GM19025 (cell line): ENCODE data around the gene APOL2.
"Not testable (repeated sequence)": the region's sequence is repeated elsewhere in the genome, so short reads cannot be mapped to it uniquely, and the experiment has no call there.

Experiments
- ATAC-seq: cut with Tn5 transposase; IDR thresholded peaks from one replicate; pipeline ENCODE4 v1.9.1; 2021; ENCODE audit warnings: mild to moderate bottlenecking, low read depth, moderate library complexity; ENCODE audit not compliant: unreplicated experiment

APOL2 gene

DNA sequence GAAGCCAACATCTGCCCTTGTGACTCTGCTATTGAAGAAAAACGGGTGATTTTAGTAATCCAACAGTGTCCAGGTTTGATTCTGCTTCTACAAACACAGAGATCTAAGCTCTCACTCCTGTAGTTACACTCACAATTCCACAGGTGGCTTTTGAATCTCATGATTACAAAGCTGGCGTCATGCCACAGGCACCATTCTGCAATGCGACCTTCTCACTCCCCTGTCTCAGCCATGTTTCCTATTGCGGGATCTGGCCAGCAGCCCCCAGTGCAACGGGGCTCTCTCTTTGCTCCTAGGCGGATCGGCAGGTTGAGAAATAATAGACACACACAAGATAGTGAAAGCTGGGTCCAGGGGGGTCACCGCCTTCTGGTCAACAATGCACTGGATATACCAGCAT is 36.4 kb downstream of the APOL2 start:
- not testable (repeated sequence) for ATAC-seq

- ATAC-seq = no peak
These were observed 37.6 kb downstream of the APOL2 start, which contains the start of gene APOL4 for GRCh38 chr22:36201630-36202319. Gene APOL4 (minus strand): TSS chr22:36201809. CDS start chr22:36201734, 75 bp downstream.

DNA sequence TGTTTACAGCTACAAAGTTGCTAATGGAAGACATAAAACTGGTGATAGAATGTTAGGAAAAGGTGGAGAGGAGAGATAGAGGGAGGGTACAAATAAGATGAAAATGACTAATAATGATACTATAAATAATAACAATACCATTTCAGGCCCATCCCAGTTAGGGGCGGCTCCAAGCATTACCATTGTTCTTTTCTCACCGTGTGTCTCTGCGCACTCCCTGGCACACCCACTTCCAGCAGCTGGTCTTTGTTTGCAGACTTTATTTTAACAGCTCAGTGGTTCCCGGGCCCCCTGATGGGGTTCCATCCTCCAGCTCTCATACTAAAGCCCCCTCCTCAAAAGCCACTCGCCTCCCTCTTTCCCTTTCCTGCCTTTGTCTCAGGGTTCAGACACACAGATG is 38.3 kb downstream of the APOL2 start:
- ATAC-seq = not testable (repeated sequence)

- ATAC-seq = no peak
These were observed 40.3 kb downstream of the APOL2 start for GRCh38 chr22:36199001-36199551.

- no peak for ATAC-seq
These were observed 40.8 kb downstream of the APOL2 start for GRCh38 chr22:36198536-36198935.

GRCh38 chr22:36197514-36198146 is 41.7 kb downstream of the APOL2 start:
- ATAC-seq = no peak

- ATAC-seq = no peak
These were observed 42.3 kb downstream of the APOL2 start for GRCh38 chr22:36197065-36197440.

DNA sequence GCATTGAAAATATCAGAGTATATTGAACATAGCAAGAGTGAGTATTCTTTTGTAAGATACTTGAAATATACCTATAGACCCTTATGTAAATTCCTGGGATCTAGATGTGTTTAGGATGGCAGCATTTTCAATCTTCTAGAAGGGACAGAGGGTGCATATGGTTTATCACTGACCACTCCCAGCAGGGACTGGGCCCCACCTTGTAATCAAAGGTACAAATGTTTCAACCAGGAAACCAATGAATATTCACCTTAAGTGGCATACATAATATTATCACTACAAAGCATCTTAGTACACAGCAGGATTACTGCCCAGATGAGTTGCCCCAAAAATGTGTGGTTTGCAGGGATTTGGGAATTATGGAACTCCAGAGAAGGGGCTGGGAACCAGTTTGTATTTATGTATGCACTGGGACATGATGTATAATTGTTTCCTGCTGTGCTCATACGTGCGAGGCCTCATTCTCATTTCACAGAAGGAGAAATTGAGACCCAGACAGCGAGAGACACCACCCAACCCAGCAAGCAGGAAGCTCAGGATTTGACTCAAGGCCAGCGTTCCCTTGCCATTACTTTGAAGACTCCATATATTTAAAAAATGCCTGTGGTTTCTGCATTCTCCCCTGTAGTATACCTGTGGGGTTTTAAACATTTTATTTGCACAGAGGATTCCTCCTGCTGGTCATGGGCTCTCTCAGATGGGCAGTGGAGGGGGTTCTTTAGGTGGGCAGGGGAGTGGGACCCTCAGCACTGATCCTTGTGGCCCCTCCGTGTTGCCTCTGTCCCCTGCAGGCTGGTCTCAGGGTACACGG is 42.9 kb downstream of the APOL2 start:
- ATAC-seq = no peak

DNA sequence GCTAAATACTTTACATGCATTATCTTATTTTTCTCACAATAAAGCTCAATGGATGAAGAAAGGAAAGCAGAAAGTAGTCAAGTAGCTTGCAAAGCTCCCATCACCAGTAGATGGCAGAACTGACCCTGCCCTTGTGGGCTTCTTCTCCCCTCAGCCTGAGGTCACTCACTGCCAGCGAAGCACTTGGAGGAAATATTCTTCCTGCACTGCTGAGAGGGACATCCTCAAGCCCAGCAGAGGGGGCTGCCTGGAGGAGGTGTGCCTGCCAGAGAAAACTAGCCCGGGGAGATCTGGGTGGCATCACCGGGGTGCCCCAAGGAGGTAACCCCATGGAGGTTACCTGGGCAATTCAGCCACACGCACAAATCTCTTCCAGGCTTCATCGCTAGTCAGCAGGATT is 44.4 kb downstream of the APOL2 start:
- no peak for ATAC-seq

DNA sequence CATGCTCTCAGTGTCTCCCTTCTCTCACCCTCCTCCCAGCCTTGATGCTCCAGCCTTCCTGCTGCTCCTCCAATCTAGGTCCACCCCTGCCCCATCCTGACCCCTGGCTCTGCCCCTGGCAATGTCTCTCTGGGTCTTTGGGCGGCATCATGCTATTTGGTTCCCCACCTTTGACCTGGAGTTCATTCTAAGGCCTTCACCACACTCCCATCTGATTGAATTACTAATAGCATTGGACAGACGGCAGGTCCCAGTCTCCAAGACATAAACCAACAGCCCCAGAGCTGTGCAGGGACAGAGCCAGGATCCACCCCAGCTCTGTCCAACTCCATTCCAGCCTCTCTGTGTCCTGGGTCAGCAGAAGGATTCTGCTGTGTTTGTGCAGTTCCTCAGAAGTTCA is 44.9 kb downstream of the APOL2 start:
- ATAC-seq = no peak

DNA sequence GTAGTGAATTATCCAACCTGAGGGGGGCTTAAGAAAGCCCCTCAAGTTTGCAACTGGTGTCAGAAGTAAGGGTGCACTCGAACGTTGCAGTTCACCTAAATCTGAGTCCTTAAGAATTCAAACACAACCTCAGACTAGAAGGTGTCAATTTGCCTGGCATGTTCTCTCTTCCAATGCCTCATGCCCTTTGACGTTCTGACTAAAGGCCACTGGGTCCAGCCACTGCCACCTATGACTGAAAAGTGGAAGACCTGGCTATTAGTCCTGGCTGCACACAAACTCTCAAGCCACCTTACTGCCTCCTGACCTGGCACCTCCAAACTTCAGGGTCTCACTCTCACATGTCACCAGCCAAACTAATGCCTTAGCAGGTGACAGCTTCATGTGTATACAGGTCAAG is 45.8 kb downstream of the APOL2 start:
- no peak for ATAC-seq

GRCh38 chr22:36193171-36193570 is 46.2 kb downstream of the APOL2 start:
- ATAC-seq = no peak

- ATAC-seq = no peak
These were observed 46.8 kb downstream of the APOL2 start for GRCh38 chr22:36192542-36192941.

DNA sequence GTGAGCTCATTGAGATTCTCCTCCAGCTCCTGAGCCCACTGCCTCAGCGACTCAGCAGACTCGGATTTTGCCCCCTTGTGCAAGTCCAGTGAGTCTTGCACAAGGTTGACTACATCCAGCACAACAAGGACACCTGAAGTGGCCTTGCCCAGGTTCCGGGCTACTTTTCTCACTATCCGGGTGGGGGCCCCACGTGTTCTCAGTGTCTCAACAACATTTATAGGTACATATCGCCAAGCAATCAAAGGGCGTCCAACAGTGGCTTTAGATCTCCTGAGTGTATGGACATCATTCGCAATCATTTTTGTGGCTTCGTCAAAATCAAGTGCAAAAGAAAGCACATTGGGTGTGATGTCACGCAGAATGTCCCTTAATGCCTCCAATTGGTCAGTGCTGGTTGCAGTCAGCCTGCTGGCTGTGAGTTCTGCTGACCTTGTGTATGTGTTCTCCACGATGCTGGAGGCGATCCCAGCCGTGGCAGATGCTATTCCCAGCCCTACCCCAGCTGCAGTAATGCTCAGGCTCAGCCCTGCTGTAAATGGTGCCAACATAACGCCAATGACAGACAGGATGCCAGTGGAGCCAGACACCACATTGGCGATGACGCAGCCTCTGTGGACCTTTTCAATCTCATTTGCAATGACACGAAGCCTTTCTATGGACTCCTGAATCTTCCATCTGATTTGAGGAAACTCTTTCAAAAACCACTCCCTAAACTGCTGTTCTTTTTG is 48.1 kb downstream of the APOL2 start:
- ATAC-seq = no peak

DNA sequence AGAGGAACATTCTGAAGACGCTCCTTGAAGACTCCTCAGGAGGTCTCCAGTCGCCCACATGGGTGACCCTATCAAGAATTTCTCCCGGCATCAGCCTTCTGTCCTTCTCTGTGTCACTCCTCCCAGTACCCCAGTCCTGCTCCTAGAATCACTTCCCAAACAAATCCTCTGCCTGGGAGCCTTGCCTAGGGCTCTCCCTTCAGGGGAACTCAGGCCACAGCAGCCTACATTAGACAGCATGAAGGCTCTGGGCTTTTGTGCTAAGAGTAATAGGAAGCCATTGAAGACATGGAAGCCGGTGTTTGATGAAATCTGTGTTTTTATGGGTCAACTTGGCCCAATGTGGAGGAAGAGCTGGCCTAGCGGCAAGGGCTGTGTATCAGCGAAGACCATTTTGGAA is 51.5 kb downstream of the APOL2 start:
- not testable (repeated sequence) for ATAC-seq

GRCh38 chr22:36185828-36186624 is 53.3 kb downstream of the APOL2 start:
- no peak for ATAC-seq

- no peak for ATAC-seq
These were observed 54.8 kb downstream of the APOL2 start for GRCh38 chr22:36184433-36185025.

- ATAC-seq = no peak
These were observed 55.9 kb downstream of the APOL2 start for GRCh38 chr22:36183446-36183845.

DNA sequence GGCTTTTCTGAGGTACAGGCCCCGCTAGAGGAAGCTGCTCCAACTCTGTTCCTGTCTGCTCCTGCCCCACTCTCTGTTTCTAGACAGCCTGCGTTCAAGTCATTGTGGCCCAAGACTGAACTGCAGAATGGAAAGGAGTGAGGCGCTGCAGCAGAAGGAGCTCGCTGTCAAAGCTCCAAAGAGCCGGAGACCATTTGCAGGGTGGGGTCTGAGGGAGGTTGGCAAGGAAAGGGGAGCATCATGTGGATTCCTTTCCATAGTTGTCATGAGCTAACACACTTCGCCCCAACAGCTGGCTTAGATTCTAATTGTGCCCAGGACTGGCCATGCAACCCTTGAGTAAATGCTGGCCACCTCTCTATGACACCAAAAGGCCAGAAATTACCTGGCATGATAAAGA is 56.5 kb downstream of the APOL2 start:
- no peak for ATAC-seq
